ENCODE data around the gene NEK8.
"Not testable (repeated sequence)": the region's sequence is repeated elsewhere in the genome, so short reads cannot be mapped to it uniquely, and the experiment has no call there.

DNA sequence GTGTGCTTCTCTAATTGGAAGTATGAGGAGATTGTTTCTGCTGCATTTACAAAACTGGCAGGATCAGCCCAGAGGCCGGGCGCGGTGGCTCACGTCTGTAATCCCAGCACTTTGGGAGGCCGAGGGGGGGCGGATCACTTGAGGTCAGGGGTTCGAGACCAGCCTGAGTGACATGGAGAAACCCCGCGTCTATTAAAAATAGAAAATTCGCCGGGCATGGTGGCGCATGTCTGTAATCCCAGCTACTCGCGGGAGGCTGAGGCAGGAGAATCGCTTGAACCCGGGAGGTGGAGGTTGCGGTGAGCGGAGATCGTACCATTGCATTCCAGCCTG is 7.6 kb upstream of the NEK8 start:
- TF ChIP-seq EP300, POLR2A (IDR thresholded peaks at IDR 0.05): not testable (repeated sequence)
- TF ChIP-seq, protein P1, sequence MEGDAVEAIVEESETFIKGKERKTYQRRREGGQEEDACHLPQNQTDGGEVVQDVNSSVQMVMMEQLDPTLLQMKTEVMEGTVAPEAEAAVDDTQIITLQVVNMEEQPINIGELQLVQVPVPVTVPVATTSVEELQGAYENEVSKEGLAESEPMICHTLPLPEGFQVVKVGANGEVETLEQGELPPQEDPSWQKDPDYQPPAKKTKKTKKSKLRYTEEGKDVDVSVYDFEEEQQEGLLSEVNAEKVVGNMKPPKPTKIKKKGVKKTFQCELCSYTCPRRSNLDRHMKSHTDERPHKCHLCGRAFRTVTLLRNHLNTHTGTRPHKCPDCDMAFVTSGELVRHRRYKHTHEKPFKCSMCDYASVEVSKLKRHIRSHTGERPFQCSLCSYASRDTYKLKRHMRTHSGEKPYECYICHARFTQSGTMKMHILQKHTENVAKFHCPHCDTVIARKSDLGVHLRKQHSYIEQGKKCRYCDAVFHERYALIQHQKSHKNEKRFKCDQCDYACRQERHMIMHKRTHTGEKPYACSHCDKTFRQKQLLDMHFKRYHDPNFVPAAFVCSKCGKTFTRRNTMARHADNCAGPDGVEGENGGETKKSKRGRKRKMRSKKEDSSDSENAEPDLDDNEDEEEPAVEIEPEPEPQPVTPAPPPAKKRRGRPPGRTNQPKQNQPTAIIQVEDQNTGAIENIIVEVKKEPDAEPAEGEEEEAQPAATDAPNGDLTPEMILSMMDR (IDR thresholded peaks at IDR 0.05), result not testable (repeated sequence)
